KMS-11 (cell line): Measurements from ENCODE around the gene ARL8A.

Source experiments
- H2AFZ ChIP-seq: fragments of 200-600 bp; sonication (generic); 2 replicates; pipeline ENCODE4 v1.6.1; 2016; ENCODE audit warnings: antibody characterized with exemption, mixed run types, low read depth
- H3K27ac ChIP-seq: fragments of 200-600 bp; sonication (generic); 2 replicates; pipeline ENCODE4 v1.6.1; 2016; ENCODE audit warnings: mild to moderate bottlenecking, mixed run types
- H3K27me3 ChIP-seq: fragments of 200-600 bp; sonication (generic); 2 replicates; pipeline ENCODE4 v1.6.1; 2017; ENCODE audit warnings: mild to moderate bottlenecking, low read depth, mixed run types, moderate library complexity; ENCODE audit not compliant: insufficient read depth
- H3K36me3 ChIP-seq: fragments of 200-600 bp; sonication (generic); 2 replicates; pipeline ENCODE4 v1.6.1; 2017; ENCODE audit warnings: mild to moderate bottlenecking, mixed run types; ENCODE audit not compliant: insufficient read depth
- H3K4me1 ChIP-seq: fragments of 200-600 bp; sonication (generic); 2 replicates; pipeline ENCODE4 v1.6.1; 2016; ENCODE audit warnings: mild to moderate bottlenecking, low read depth, mixed run types; ENCODE audit not compliant: poor library complexity, severe bottlenecking
- H3K4me2 ChIP-seq: fragments of 200-600 bp; sonication (generic); 2 replicates; pipeline ENCODE4 v1.7.0; 2016; ENCODE audit warnings: mild to moderate bottlenecking, mixed run types
- H3K4me3 ChIP-seq: fragments of 200-600 bp; sonication (generic); IDR thresholded peaks from 2 replicates; pipeline ENCODE4 v1.6.1; 2017; ENCODE audit warnings: low read depth, low read length, mixed read lengths; ENCODE audit not compliant: insufficient read depth
- H3K79me2 ChIP-seq: fragments of 200-600 bp; sonication (generic); 2 replicates; pipeline ENCODE4 v1.6.1; 2016; ENCODE audit warnings: low read depth, mixed run types; ENCODE audit not compliant: insufficient read depth
- H3K9ac ChIP-seq: fragments of 200-600 bp; sonication (generic); 2 replicates; pipeline ENCODE4 v1.6.1; 2016; ENCODE audit warnings: mild to moderate bottlenecking, mixed run types
- H4K20me1 ChIP-seq: fragments of 200-600 bp; sonication (generic); 2 replicates; pipeline ENCODE4 v1.6.1; 2016; ENCODE audit warnings: mild to moderate bottlenecking, mixed run types; ENCODE audit not compliant: insufficient read depth
- TF ChIP-seq, protein P1 (sequence below): fragments of 200-600 bp; sonication (generic); conservative IDR thresholded peaks from 2 replicates; pipeline ENCODE4 v1.6.1; 2017; ENCODE audit warnings: low read depth, mild to moderate bottlenecking, antibody characterized with exemption, low read length, moderate library complexity, mixed read lengths

The ARL8A gene

DNA sequence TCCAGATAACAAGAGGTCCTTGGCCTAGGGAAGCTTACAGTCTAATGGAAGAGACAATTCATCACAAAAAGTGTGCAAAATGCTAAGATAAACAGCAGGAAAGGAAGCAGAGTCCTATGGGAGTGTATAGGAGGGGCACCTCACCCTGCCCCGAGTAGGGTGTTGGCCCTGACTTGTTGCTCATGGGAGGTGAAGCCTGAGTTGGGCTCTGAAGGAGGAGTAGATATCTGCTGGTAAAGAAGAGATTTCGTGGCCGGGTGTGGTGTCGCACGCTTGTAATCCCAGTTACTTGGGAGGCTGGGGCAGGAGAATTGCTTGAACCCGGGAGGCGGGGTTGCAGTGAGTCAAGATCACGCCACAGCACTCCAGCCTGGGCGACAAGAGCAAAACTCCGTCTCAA, 40.5 kb downstream of the ARL8A start:
- Histone ChIP-seq H2AFZ (no peak overlapping the region), H3K27ac (no peak overlapping the region), H3K9ac (no peak overlapping the region), H3K36me3 (no peaks in the 10 kb centered on the region), H3K4me1 (peaks cover 36% of the 10 kb centered on the region), H3K27me3 (no peaks in the 10 kb centered on the region), H3K4me2 (no peak overlapping the region), H4K20me1 (no peaks in the 10 kb centered on the region), H3K79me2 (no peaks in the 10 kb centered on the region), H3K4me3 (no peak overlapping the region)
- TF ChIP-seq, protein P1, sequence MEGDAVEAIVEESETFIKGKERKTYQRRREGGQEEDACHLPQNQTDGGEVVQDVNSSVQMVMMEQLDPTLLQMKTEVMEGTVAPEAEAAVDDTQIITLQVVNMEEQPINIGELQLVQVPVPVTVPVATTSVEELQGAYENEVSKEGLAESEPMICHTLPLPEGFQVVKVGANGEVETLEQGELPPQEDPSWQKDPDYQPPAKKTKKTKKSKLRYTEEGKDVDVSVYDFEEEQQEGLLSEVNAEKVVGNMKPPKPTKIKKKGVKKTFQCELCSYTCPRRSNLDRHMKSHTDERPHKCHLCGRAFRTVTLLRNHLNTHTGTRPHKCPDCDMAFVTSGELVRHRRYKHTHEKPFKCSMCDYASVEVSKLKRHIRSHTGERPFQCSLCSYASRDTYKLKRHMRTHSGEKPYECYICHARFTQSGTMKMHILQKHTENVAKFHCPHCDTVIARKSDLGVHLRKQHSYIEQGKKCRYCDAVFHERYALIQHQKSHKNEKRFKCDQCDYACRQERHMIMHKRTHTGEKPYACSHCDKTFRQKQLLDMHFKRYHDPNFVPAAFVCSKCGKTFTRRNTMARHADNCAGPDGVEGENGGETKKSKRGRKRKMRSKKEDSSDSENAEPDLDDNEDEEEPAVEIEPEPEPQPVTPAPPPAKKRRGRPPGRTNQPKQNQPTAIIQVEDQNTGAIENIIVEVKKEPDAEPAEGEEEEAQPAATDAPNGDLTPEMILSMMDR = no peak

DNA sequence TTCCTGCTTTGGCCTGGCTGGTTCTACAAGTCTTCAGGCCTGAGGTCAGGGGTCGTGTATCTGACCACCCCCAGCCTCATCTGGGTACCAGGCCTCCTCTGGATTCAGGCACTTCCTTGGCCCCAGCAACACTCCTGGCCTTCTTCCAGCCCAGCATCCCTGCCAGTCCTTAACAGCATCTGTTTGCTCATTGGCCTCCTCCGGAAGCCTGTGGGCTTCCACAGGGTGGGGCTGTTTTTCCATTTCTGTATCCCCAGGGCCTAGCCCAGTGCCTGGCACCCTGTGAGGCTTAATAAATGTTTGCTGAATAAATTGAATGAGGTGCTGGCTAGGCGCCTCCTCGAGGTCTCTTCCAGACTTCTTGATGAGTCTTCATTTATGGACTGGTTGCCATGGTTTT, 43.4 kb downstream of the ARL8A start:
- Histone ChIP-seq H3K4me2 (no peak overlapping the region), H3K27ac (no peak overlapping the region), H3K79me2 (no peaks in the 10 kb centered on the region), H3K9ac (no peak overlapping the region), H3K4me3 (no peak overlapping the region), H2AFZ (no peak overlapping the region), H3K4me1 (peaks cover 12% of the 10 kb centered on the region), H3K36me3 (no peaks in the 10 kb centered on the region), H4K20me1 (no peaks in the 10 kb centered on the region), H3K27me3 (no peaks in the 10 kb centered on the region)
- TF ChIP-seq, protein P1 = no peak

- H3K27ac ChIP-seq = no peak overlapping the region
- H2AFZ ChIP-seq = no peak overlapping the region
- no peak overlapping the region for H3K4me3 ChIP-seq
- no peak overlapping the region for H3K4me2 ChIP-seq
- H3K27me3 ChIP-seq = no peaks in the 10 kb centered on the region
- TF ChIP-seq, protein P1 = no peak
- H3K4me1 ChIP-seq = no peaks in the 10 kb centered on the region
- no peaks in the 10 kb centered on the region for H3K36me3 ChIP-seq
- no peak overlapping the region for H3K9ac ChIP-seq
- H3K79me2 ChIP-seq = no peaks in the 10 kb centered on the region
- H4K20me1 ChIP-seq = no peaks in the 10 kb centered on the region
Observed at GRCh38 chr1:202093858-202094257, 50.7 kb downstream of the ARL8A start.

DNA sequence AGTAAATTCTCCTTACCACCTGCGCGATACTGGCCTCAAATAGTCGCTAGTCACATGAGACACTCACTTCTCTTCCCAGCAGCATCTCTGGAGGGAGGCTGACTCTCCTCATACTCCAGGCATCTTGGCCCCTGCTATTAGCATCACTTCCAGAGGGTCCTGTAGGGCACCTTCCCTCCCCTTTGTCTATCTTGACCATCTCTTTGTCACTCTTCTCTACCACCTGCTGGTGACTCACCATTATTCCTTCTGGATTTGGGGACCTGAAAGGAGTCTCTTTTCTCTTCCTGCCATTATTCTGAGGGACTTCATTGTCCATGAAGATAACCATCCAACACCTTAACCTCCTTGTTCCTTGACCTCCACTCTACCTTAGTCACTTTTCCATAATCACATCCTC, 53.5 kb downstream of the ARL8A start:
- Histone ChIP-seq H3K27ac (no peak overlapping the region), H3K27me3 (no peaks in the 10 kb centered on the region), H3K4me2 (no peak overlapping the region), H3K4me1 (no peaks in the 10 kb centered on the region), H3K36me3 (no peaks in the 10 kb centered on the region), H2AFZ (no peak overlapping the region), H3K79me2 (no peaks in the 10 kb centered on the region), H4K20me1 (no peaks in the 10 kb centered on the region), H3K4me3 (no peak overlapping the region), H3K9ac (no peak overlapping the region)
- TF ChIP-seq, protein P1 = no peak

- no peaks in the 10 kb centered on the region for H3K79me2 ChIP-seq
- no peak overlapping the region for H3K9ac ChIP-seq
- TF ChIP-seq, protein P1 = no peak
- no peak overlapping the region for H3K4me3 ChIP-seq
- no peaks in the 10 kb centered on the region for H4K20me1 ChIP-seq
- H2AFZ ChIP-seq = no peak overlapping the region
- H3K4me1 ChIP-seq = no peaks in the 10 kb centered on the region
- no peak overlapping the region for H3K4me2 ChIP-seq
- H3K27me3 ChIP-seq = no peaks in the 10 kb centered on the region
- no peaks in the 10 kb centered on the region for H3K36me3 ChIP-seq
- no peak overlapping the region for H3K27ac ChIP-seq
Observed at GRCh38 chr1:202088206-202088605, 56.3 kb downstream of the ARL8A start.
